GM12878 (cell line): ENCODE measurements around the gene PRX. TPM values are rescaled to one million over a fixed set of nuclear protein-coding genes. Genes with fewer than 3 reads are reported as not detected.
A peak's percentile ranks its signal among the peaks of the same experiment; 100 is the strongest.

Source experiments
- BCL11A ChIP-seq: IDR thresholded peaks from 2 replicates; pipeline ENCODE4 v1.6.1; 2011; ENCODE audit warnings: low read depth, low read length
- BHLHE40 ChIP-seq, 2 experiments: fragments of 450-650 bp in 1 of 2; IDR thresholded peaks; 2 replicates each; pipeline ENCODE4 v1.6.1; 2011 to 2017; ENCODE audit warnings: low read depth in 2 of 2, borderline replicate concordance in 1 of 2, improper control_type of control experiment in 1 of 2, low read length in 1 of 2, mild to moderate bottlenecking in 1 of 2
- CBFB ChIP-seq: IDR thresholded peaks from 2 replicates; pipeline ENCODE4 v1.6.1; 2016; ENCODE audit warnings: antibody characterized with exemption, low read depth
- CEBPB ChIP-seq, 2 experiments: fragments of 150-350 bp in 1 of 2; IDR thresholded peaks; 2 replicates each; pipeline ENCODE4 v1.6.1; 2012 to 2014; ENCODE audit warnings: low read depth in 2 of 2, low read length in 2 of 2, borderline replicate concordance in 1 of 2, inconsistent platforms in 1 of 2
- CHD2 ChIP-seq: IDR thresholded peaks from 2 replicates; pipeline ENCODE4 v1.6.1; 2011; ENCODE audit warnings: low read depth, low read length, improper control_type of control experiment, borderline replicate concordance
- CHD4 ChIP-seq: fragments of 200-600 bp; sonication (generic); IDR thresholded peaks from 2 replicates; pipeline ENCODE4 v1.6.1; 2016; ENCODE audit warnings: mild to moderate bottlenecking
- CREB1 ChIP-seq: IDR thresholded peaks from 2 replicates; pipeline ENCODE4 v1.6.1; 2012; ENCODE audit warnings: low read depth, mild to moderate bottlenecking, inconsistent platforms
- CREM ChIP-seq: IDR thresholded peaks from 2 replicates; pipeline ENCODE4 v1.6.1; 2014; ENCODE audit warnings: antibody characterized with exemption, low read depth
- EGR1 ChIP-seq, 2 experiments: IDR thresholded peaks; 1 replicate in 1 of 2; 2 replicates in 1 of 2; pipeline ENCODE4 v1.6.1; 2011 to 2012; ENCODE audit warnings: low read depth in 2 of 2, low read length in 2 of 2, borderline replicate concordance in 1 of 2, mild to moderate bottlenecking in 1 of 2, moderate library complexity in 1 of 2
- HDGF ChIP-seq: fragments of 450-650 bp; IDR thresholded peaks from 2 replicates; pipeline ENCODE4 v1.6.1; 2016; ENCODE audit warnings: antibody characterized with exemption
- IKZF1 ChIP-seq: fragments of 450-650 bp; conservative IDR thresholded peaks from 2 replicates; pipeline ENCODE4 v1.6.1; 2017; ENCODE audit warnings: antibody characterized with exemption, mild to moderate bottlenecking
- IKZF2 ChIP-seq, 2 experiments: fragments of 450-650 bp; IDR thresholded peaks; 2 replicates each; pipeline ENCODE4 v1.6.1; 2017; ENCODE audit warnings: mild to moderate bottlenecking in 2 of 2, moderate library complexity in 2 of 2
- IRF4 ChIP-seq: IDR thresholded peaks from 2 replicates; pipeline ENCODE4 v1.6.1; 2011; ENCODE audit warnings: low read depth, low read length
- KAT2A ChIP-seq: conservative IDR thresholded peaks from 2 replicates; pipeline ENCODE4 v1.6.1; 2011; ENCODE audit warnings: low read depth, low read length; ENCODE audit not compliant: control insufficient read depth
- LARP7 ChIP-seq: fragments of 450-650 bp; IDR thresholded peaks from 2 replicates; pipeline ENCODE4 v1.6.1; 2017; ENCODE audit warnings: mild to moderate bottlenecking
- NFIC ChIP-seq: IDR thresholded peaks from 2 replicates; pipeline ENCODE4 v1.6.1; 2012; ENCODE audit warnings: low read depth, mild to moderate bottlenecking, inconsistent platforms, low read length, moderate library complexity
- NFYB ChIP-seq: IDR thresholded peaks from 2 replicates; pipeline ENCODE4 v1.6.1; 2011; ENCODE audit warnings: low read depth, mild to moderate bottlenecking, low read length, improper control_type of control experiment, moderate library complexity; ENCODE audit not compliant: insufficient read depth
- POLR2A ChIP-seq: IDR thresholded peaks from 2 replicates; pipeline ENCODE4 v1.6.1; 2011; ENCODE audit warnings: low read depth, mild to moderate bottlenecking, low read length
- RAD51 ChIP-seq: fragments of 450-650 bp; IDR thresholded peaks from 2 replicates; pipeline ENCODE4 v1.6.1; 2016; ENCODE audit warnings: moderate library complexity, mild to moderate bottlenecking, inconsistent platforms
- RBBP5 ChIP-seq: fragments of 200-600 bp; sonication (generic); conservative IDR thresholded peaks from 2 replicates; pipeline ENCODE4 v1.6.1; 2016
- RELA ChIP-seq: fragments of 450-650 bp; IDR thresholded peaks from 2 replicates; pipeline ENCODE4 v1.8.0; 2014; ENCODE audit warnings: borderline replicate concordance; ENCODE audit not compliant: partially characterized antibody
- SIX5 ChIP-seq: IDR thresholded peaks from 2 replicates; pipeline ENCODE4 v1.6.1; 2011; ENCODE audit warnings: mild to moderate bottlenecking, low read depth, low read length, moderate library complexity; ENCODE audit not compliant: severe bottlenecking
- SREBF2 ChIP-seq: IDR thresholded peaks from 2 replicates; pipeline ENCODE4 v1.6.1; 2012; ENCODE audit warnings: mild to moderate bottlenecking, low read length
- STAT3 ChIP-seq: IDR thresholded peaks from 2 replicates; pipeline ENCODE4 v1.6.1; 2011; ENCODE audit warnings: low read depth, low read length, improper control_type of control experiment
- TCF12 ChIP-seq: IDR thresholded peaks from 2 replicates; pipeline ENCODE4 v1.6.1; 2011; ENCODE audit warnings: low read depth, mild to moderate bottlenecking, low read length
- YBX1 ChIP-seq: fragments of 450-650 bp; IDR thresholded peaks from 2 replicates; pipeline ENCODE4 v1.6.1; 2016; ENCODE audit warnings: antibody characterized with exemption
- ZBTB11 ChIP-seq: fragments of 450-650 bp; formaldehyde crosslinking; IDR thresholded peaks from 2 replicates; pipeline ENCODE4 v1.5.0; 2022; ENCODE audit warnings: mild to moderate bottlenecking, missing genetic modification characterization
- ZSCAN29 ChIP-seq: fragments of 450-650 bp; IDR thresholded peaks from 2 replicates; pipeline ENCODE4 v1.6.1; 2017; ENCODE audit warnings: mild to moderate bottlenecking, moderate library complexity
- polyA plus RNA-seq, 11 experiments: library from polyadenylated mRNA; depleted of rRNA in 4 of 11; unstranded in 6 of 11; stranded (reverse) in 5 of 11; fragments of >200 nt; fragmentation: Nextera tagmentation in 4 of 11; fragmentation: Illumina TruSeq in 1 of 11; extraction: Ambion mirVana in 4 of 11; extraction: Trizol in 1 of 11; gene quantifications; 1 replicate in 1 of 11; 2 replicates in 10 of 11; pipeline versions ENCODE4 v1.2.1 to v1.2.3, GENCODE V29; 2011 to 2016; ENCODE audit warnings: inconsistent platforms in 2 of 11, missing spikeins in 2 of 11, low read depth in 1 of 11
- total RNA-seq, 4 experiments: library from RNA; depleted of rRNA in 3 of 4; stranded (reverse); fragments of >200 nt in 3 of 4; fragmentation: Illumina TruSeq in 1 of 4; extraction: Trizol in 1 of 4; gene quantifications; 2 replicates each; pipeline versions ENCODE4 v1.2.1 to v1.2.3, GENCODE V29; 2013 to 2021

Gene PRX
- total and polyA plus RNA-seq, 10 of the 15 experiments (the other 5 are each of a cell fraction or from before 2014, with no cell fraction given) = 0.02 to 1.4 (median 0.54) TPM; not detected in 1

- TF ChIP-seq IKZF1 (peak; percentile 69), CEBPB (IDR thresholded peaks at IDR 0.05; ENCODE audit: borderline replicate concordance in 1 of 2, low read depth in 2 of 2, low read length in 2 of 2) (no peak), CREB1 (peak; percentile 94), ZBTB11 (no peak), CHD2 (peak; percentile 52), STAT3 (no peak), POLR2A (peak; percentile 97), RELA (peak; percentile 71), CHD4 (no peak), LARP7 (0 out of 2 replicates have a peak, but pooled peaks have one; percentile 67), CBFB (no peak), NFIC (no peak), RAD51 (no peak), IKZF2 (IDR thresholded peaks at IDR 0.05) (no peak; a peak in 1 of 4 replicates), BCL11A (no peak), ZSCAN29 (no peak), EGR1 (IDR thresholded peaks at IDR 0.05; ENCODE audit: borderline replicate concordance in 1 of 2, low read depth in 2 of 2, low read length in 2 of 2) (peak in 1 of 2 experiments; percentile 55; a peak in 1 of 3 replicates), BHLHE40 (IDR thresholded peaks at IDR 0.05; ENCODE audit: borderline replicate concordance in 1 of 2, low read depth in 2 of 2, low read length in 1 of 2) (peak; percentile 77 to 93; a peak in 3 of 4 replicates), CREM (peak; percentile 81), RBBP5 (no peak), IRF4 (no peak), TCF12 (no peak; the same call in 1 of the 2 replicates), SREBF2 (no peak), YBX1 (no peak), SIX5 (no peak), KAT2A (no peak), NFYB (peak; percentile 76), HDGF (peak; percentile 62; the same call in 1 of the 2 replicates)
Observed at GRCh38 chr19:40444000-40444824, 31.0 kb upstream of the PRX start, which contains the start of gene SERTAD3 (continued).
